Esophagus squamous epithelium (tissue), 5 donors: ENCODE measurements around the gene RETREG3. TPM values are rescaled to one million over a fixed set of nuclear protein-coding genes. Genes with fewer than 3 reads are reported as not detected.
"Not testable (repeated sequence)": the region's sequence is repeated elsewhere in the genome, so short reads cannot be mapped to it uniquely, and the experiment has no call there.

Experiments
- DNase-seq: peaks from one replicate; lab custom pipeline; 2025; lab: John Stamatoyannopoulos, UW
- H3K27ac ChIP-seq, 4 donors: fragments of 200-600 bp; sonication (generic); one replicate each; pipeline ENCODE4 v1.5.1; 2016 to 2019; ENCODE audit warnings: mild to moderate bottlenecking in 1 of 4
- H3K27me3 ChIP-seq, 4 donors: fragments of 200-600 bp; sonication (generic); 1 replicate in 3 of 4; 2 replicates in 1 of 4; pipeline versions ENCODE4 v1.5.1 to v1.6.0; 2017 to 2021; ENCODE audit warnings: antibody characterized with exemption in 1 of 4
- H3K36me3 ChIP-seq, 3 donors: fragments of 200-600 bp; sonication (generic); one replicate each; pipeline ENCODE4 v1.5.1; 2016 to 2019
- H3K4me1 ChIP-seq, 3 donors: fragments of 200-600 bp; sonication (generic); one replicate each; pipeline ENCODE4 v1.5.1; 2017 to 2019
- H3K4me3 ChIP-seq, 4 donors: fragments of 200-600 bp; sonication (generic); 1 replicate in 3 of 4; 2 replicates in 1 of 4; pipeline ENCODE4 v1.5.1; 2016 to 2019; ENCODE audit warnings: mild to moderate bottlenecking in 2 of 4, moderate library complexity in 1 of 4
- H3K9me3 ChIP-seq, 3 donors: fragments of 200-600 bp; sonication (generic); one replicate each; pipeline ENCODE4 v1.5.1; 2016 to 2019
- CTCF ChIP-seq, 6 experiments: fragments of 450-650 bp in 4 of 6; fragments of 200-600 bp in 2 of 6; sonication (generic) in 2 of 6; IDR thresholded peaks; one replicate each; pipeline ENCODE4 v1.5.1; 2016 to 2019; ENCODE audit warnings: antibody characterized with exemption in 6 of 6, mild to moderate bottlenecking in 4 of 6, moderate library complexity in 4 of 6
- POLR2A ChIP-seq, 4 donors: fragments of 450-650 bp; IDR thresholded peaks; one replicate each; pipeline ENCODE4 v1.6.1; 2017; ENCODE audit warnings: antibody characterized with exemption in 4 of 4, mild to moderate bottlenecking in 4 of 4, moderate library complexity in 3 of 4
- WGBS, 2 donors: methylation state at CpG; one replicate each; pipeline ENCODE4 v1.1.5; 2018; 5-methylcytosine and 5-hydroxymethylcytosine counted together
- intact Hi-C: fragments of 100-400 bp; cut with DNase I; formaldehyde crosslinking; loops from one replicate; pipeline ENCODE4 v1.15.0; 2022
- total RNA-seq, 4 donors: library from RNA; depleted of rRNA; stranded (reverse); fragments of >200 nt; gene quantifications; one replicate each; pipeline ENCODE4 v1.1.0, GENCODE V29; 2016
- donor health status: DM: yes; HTN: yes; CAD: no.

RETREG3 gene
- total RNA-seq, 4 donors from 2014 or later: 35.7 to 59.6 (median 53.0) TPM

DNA sequence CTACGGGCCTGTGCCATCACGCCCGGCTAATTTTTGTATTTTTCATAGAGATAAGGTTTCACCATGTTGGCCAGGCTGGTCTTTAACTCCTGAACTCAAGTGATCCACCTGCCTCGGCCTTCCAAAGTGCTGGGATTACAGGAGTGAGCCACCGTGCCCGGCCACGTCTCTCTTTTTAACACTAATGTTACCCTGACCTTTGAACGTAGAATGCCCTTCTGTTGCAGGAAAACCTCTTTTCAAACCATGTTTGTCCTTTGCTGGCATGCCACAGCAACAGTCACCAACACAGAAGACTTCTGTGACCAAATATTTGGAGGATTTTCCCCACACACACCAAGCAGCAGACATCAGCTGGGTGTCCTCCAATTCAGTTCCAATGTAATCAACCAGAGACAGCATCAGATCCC is 64.3 kb downstream of the RETREG3 start:
- Histone ChIP-seq H3K4me3 (no peak overlapping the region), H3K27ac (no peak overlapping the region), H3K36me3 (peaks cover 0 to 49% (median 18%) of the 10 kb centered on the region in 3 donors), H3K9me3 (no peaks in the 10 kb centered on the region), H3K27me3 (no peaks in the 10 kb centered on the region), H3K4me1 (peaks cover 12 to 38% (median 25%) of the 10 kb centered on the region in 3 donors)
- intact Hi-C loops: no loop called here
- 66 to 80% methylated on average over 8 of the region's 8 CpGs for WGBS, 2 donors
- no peak for TF ChIP-seq POLR2A (IDR thresholded peaks at IDR 0.05)
- TF ChIP-seq CTCF (IDR thresholded peaks at IDR 0.05): no peak
- DNase-seq: no peak

DNA sequence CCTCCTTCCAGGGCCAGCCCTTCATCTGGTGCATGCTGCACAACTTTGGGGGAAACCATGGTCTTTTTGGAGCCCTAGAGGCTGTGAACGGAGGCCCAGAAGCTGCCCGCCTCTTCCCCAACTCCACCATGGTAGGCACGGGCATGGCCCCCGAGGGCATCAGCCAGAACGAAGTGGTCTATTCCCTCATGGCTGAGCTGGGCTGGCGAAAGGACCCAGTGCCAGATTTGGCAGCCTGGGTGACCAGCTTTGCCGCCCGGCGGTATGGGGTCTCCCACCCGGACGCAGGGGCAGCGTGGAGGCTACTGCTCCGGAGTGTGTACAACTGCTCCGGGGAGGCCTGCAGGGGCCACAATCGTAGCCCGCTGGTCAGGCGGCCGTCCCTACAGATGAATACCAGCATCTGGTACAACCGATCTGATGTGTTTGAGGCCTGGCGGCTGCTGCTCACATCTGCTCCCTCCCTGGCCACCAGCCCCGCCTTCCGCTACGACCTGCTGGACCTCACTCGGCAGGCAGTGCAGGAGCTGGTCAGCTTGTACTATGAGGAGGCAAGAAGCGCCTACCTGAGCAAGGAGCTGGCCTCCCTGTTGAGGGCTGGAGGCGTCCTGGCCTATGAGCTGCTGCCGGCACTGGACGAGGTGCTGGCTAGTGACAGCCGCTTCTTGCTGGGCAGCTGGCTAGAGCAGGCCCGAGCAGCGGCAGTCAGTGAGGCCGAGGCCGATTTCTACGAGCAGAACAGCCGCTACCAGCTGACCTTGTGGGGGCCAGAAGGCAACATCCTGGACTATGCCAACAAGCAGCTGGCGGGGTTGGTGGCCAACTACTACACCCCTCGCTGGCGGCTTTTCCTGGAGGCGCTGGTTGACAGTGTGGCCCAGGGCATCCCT is 65.7 kb downstream of the RETREG3 start:
- no peak for DNase-seq
- Histone ChIP-seq H3K4me3 (no peak overlapping the region), H3K4me1 (peaks cover 8 to 28% (median 16%) of the 10 kb centered on the region in 3 donors), H3K27me3 (no peaks in the 10 kb centered on the region), H3K27ac (no peak overlapping the region), H3K36me3 (peaks cover 6 to 63% (median 27%) of the 10 kb centered on the region in 3 donors), H3K9me3 (no peaks in the 10 kb centered on the region)
- no peak for TF ChIP-seq CTCF (IDR thresholded peaks at IDR 0.05)
- no peak for TF ChIP-seq POLR2A (IDR thresholded peaks at IDR 0.05)
- intact Hi-C loops: no loop called here
- WGBS, 2 donors: 75% methylated on average over 8 of the region's 39 CpGs; no CpG with 5 or more reads in 1 of the 2 donors

GRCh38 chr17:42541041-42541833 is 67.9 kb downstream of the RETREG3 start:
- Histone ChIP-seq H3K27me3 (no peaks in the 10 kb centered on the region), H3K36me3 (peaks cover 6 to 67% (median 27%) of the 10 kb centered on the region in 3 donors), H3K4me1 (peaks cover 9 to 27% (median 10%) of the 10 kb centered on the region in 3 donors), H3K4me3 (no peak overlapping the region), H3K9me3 (no peaks in the 10 kb centered on the region), H3K27ac (peak overlapping the region in 3 of 4 donors; percentile 25 to 47 (median 30))
- no peak for DNase-seq
- intact Hi-C loops: no loop called here
- TF ChIP-seq CTCF (IDR thresholded peaks at IDR 0.05) (no peak), POLR2A (IDR thresholded peaks at IDR 0.05) (no peak)
- WGBS, 2 donors: 64 to 69% methylated on average over 14 to 16 of the region's 17 CpGs

- H3K27me3 ChIP-seq, H3K4me3 ChIP-seq, H3K27ac ChIP-seq, DNase-seq, intact Hi-C loops, H3K9me3 ChIP-seq: not testable (repeated sequence)
- WGBS, 2 donors: 86 to 92% methylated on average over 4 of the region's 4 CpGs
- Histone ChIP-seq H3K4me1 (peaks cover 11 to 31% (median 12%) of the 10 kb centered on the region in 3 donors), H3K36me3 (peaks cover 6 to 67% (median 27%) of the 10 kb centered on the region in 3 donors)
Measured at GRCh38 chr17:42540558-42540957, 68.6 kb downstream of the RETREG3 start.

- Histone ChIP-seq H3K9me3 (no peaks in the 10 kb centered on the region), H3K36me3 (peaks cover 6 to 54% (median 23%) of the 10 kb centered on the region in 3 donors), H3K27me3 (no peaks in the 10 kb centered on the region), H3K4me1 (peaks cover 17 to 41% (median 20%) of the 10 kb centered on the region in 3 donors), H3K27ac (peak overlapping the region in 1 of 4 donors; percentile 19), H3K4me3 (no peak overlapping the region)
- TF ChIP-seq POLR2A (IDR thresholded peaks at IDR 0.05) (no peak), CTCF (IDR thresholded peaks at IDR 0.05) (no peak)
- 98% methylated on average over 11 of the region's 14 CpGs for WGBS, 2 donors
- intact Hi-C loops: no loop called here
- no peak for DNase-seq
Measured at GRCh38 chr17:42538482-42538881, 70.7 kb downstream of the RETREG3 start.
